ENCODE results near the gene SAMD8. TPM values are rescaled to one million over a fixed set of nuclear protein-coding genes. Genes with fewer than 3 reads are reported as not detected.

The SAMD8 gene
- total RNA-seq, 1 donor, result 28.5 TPM

- no peak for TF ChIP-seq CTCF (IDR thresholded peaks at IDR 0.05; ENCODE audit: insufficient read depth, low read depth, low read length)
Measured at GRCh38 chr10:75207079-75207856, 95.8 kb downstream of the SAMD8 start.

GRCh38 chr10:75207857-75208144 is 96.3 kb downstream of the SAMD8 start:
- DNase-seq (ENCODE audit: low read depth), result no peak

More at GRCh38 chr10:75207079-75207856, 95.8 kb downstream of the SAMD8 start:
- H3K4me3 ChIP-seq (ENCODE audit: low read depth, low read length), result no peak overlapping the region
- no peak for DNase-seq (ENCODE audit: low read depth)

GRCh38 chr10:75208181-75208580 is 96.7 kb downstream of the SAMD8 start:
- H3K4me3 ChIP-seq (ENCODE audit: low read depth, low read length), result no peak overlapping the region
- DNase-seq (ENCODE audit: low read depth), result peak; percentile 70
- no peak for TF ChIP-seq CTCF (IDR thresholded peaks at IDR 0.05; ENCODE audit: insufficient read depth, low read depth, low read length)

More at GRCh38 chr10:75207857-75208144, 96.3 kb downstream of the SAMD8 start:
- no peak overlapping the region for H3K4me3 ChIP-seq (ENCODE audit: low read depth, low read length)
- TF ChIP-seq CTCF (IDR thresholded peaks at IDR 0.05; ENCODE audit: insufficient read depth, low read depth, low read length), result no peak

- no peak for TF ChIP-seq CTCF (IDR thresholded peaks at IDR 0.05; ENCODE audit: insufficient read depth, low read depth, low read length)
- DNase-seq (ENCODE audit: low read depth), result no peak
- H3K4me3 ChIP-seq (ENCODE audit: low read depth, low read length), result peak overlapping the region; percentile 85
Measured at GRCh38 chr10:75209086-75209920, 97.8 kb downstream of the SAMD8 start.

- peak; percentile 74 for DNase-seq (ENCODE audit: low read depth)
- TF ChIP-seq CTCF (IDR thresholded peaks at IDR 0.05; ENCODE audit: insufficient read depth, low read depth, low read length), result no peak
- peak overlapping the region; percentile 85 for H3K4me3 ChIP-seq (ENCODE audit: low read depth, low read length)
Measured at GRCh38 chr10:75209921-75210281, 98.4 kb downstream of the SAMD8 start.

GRCh38 chr10:75210282-75211006 is 99.0 kb downstream of the SAMD8 start, which contains the start of gene VDAC2:
VDAC2 (plus strand) TSS chr10:75210796; CDS start chr10:75211159, 363 bp downstream.
- DNase-seq (ENCODE audit: low read depth), result peak; percentile 87
- peak within 1 kb of the TSS; percentile 85 for H3K4me3 ChIP-seq (ENCODE audit: low read depth, low read length)
- TF ChIP-seq CTCF (IDR thresholded peaks at IDR 0.05; ENCODE audit: insufficient read depth, low read depth, low read length), result no peak

All from fibroblast of villous mesenchyme (primary cell).